Spleen (tissue), 11 donors: Measurements from ENCODE around the gene EGLN3. TPM values are rescaled to one million over a fixed set of nuclear protein-coding genes. Genes with fewer than 3 reads are reported as not detected.

Experiments used
- DNase-seq: peaks from one replicate; pipeline ENCODE4 v3.0.0-alpha.2; 2020
- H3K27ac ChIP-seq, 8 donors: fragments of 200-600 bp; sonication (generic) in 7 of 8; 1 replicate in 4 of 8; 2 replicates in 4 of 8; pipeline versions ENCODE4 v1.5.0 to v1.8.0; 2016 to 2021; ENCODE audit warnings: inconsistent platforms in 4 of 8, mild to moderate bottlenecking in 4 of 8, moderate library complexity in 1 of 8
- H3K27me3 ChIP-seq, 7 donors: fragments of 200-600 bp; sonication (generic) in 6 of 7; replicated peaks in 1 of 7; 1 replicate in 4 of 7; 2 replicates in 3 of 7; pipeline versions ENCODE4 v1.5.0 to v1.8.0; 2016 to 2021; ENCODE audit warnings: inconsistent platforms in 3 of 7, mild to moderate bottlenecking in 1 of 7
- H3K36me3 ChIP-seq, 6 donors: fragments of 200-600 bp; sonication (generic) in 5 of 6; 1 replicate in 4 of 6; 2 replicates in 2 of 6; pipeline versions ENCODE4 v1.5.0 to v1.8.0; 2016 to 2021; ENCODE audit warnings: inconsistent platforms in 2 of 6
- H3K4me1 ChIP-seq, 6 donors: fragments of 200-600 bp; sonication (generic) in 5 of 6; 1 replicate in 3 of 6; 2 replicates in 3 of 6; pipeline versions ENCODE4 v1.5.0 to v1.8.0; 2016 to 2021; ENCODE audit warnings: inconsistent platforms in 3 of 6
- H3K4me3 ChIP-seq, 8 donors: fragments of 200-600 bp; sonication (generic) in 7 of 8; 1 replicate in 4 of 8; 2 replicates in 4 of 8; pipeline versions ENCODE4 v1.5.0 to v1.8.0; 2016 to 2021; ENCODE audit warnings: inconsistent platforms in 4 of 8, mild to moderate bottlenecking in 4 of 8, moderate library complexity in 2 of 8
- H3K9me3 ChIP-seq, 8 donors: fragments of 200-600 bp; sonication (generic) in 7 of 8; 1 replicate in 4 of 8; 2 replicates in 4 of 8; pipeline versions ENCODE4 v1.5.0 to v1.8.0; 2016 to 2021; ENCODE audit warnings: inconsistent platforms in 4 of 8
- CTCF ChIP-seq, 11 experiments: fragments of 200-600 bp in 7 of 11; fragments of 450-650 bp in 4 of 11; sonication (generic) in 4 of 11; IDR thresholded peaks in 8 of 11; conservative IDR thresholded peaks in 3 of 11; 1 replicate in 7 of 11; 2 replicates in 4 of 11; pipeline versions ENCODE4 v1.4.0 to v1.8.0; 2016 to 2021; ENCODE audit warnings: antibody characterized with exemption in 11 of 11, inconsistent platforms in 4 of 11, mild to moderate bottlenecking in 1 of 11
- POLR2A ChIP-seq, 3 donors: fragments of 450-650 bp; IDR thresholded peaks; one replicate each; pipeline ENCODE4 v1.5.1; 2017; ENCODE audit warnings: antibody characterized with exemption in 3 of 3, mild to moderate bottlenecking in 1 of 3
- POLR2AphosphoS5 ChIP-seq, 3 donors: sonication (generic); formaldehyde crosslinking; IDR thresholded peaks; one replicate each; pipeline ENCODE4 v1.5.1; 2017; ENCODE audit warnings: antibody characterized with exemption in 3 of 3
- WGBS, 5 donors: extraction: QIAGEN DNeasy Blood & Tissue Kit in 3 of 5; methylation state at CpG; one replicate each; pipeline versions ENCODE4 v1.1.5 to v1.1.7; 2013 to 2018; 5-methylcytosine and 5-hydroxymethylcytosine counted together
- intact Hi-C: fragments of 100-400 bp; cut with DNase I; formaldehyde crosslinking; loops from one replicate; pipeline ENCODE4 v1.15.0; 2023; ENCODE audit warnings: low total_unique reads
- polyA plus RNA-seq, 3 donors: library from polyadenylated mRNA; stranded (reverse); fragments of 200-250 nt; gene quantifications; one replicate each; pipeline ENCODE4 v1.2.1, GENCODE V29; 2013
- total RNA-seq, 7 donors: library from RNA; depleted of rRNA in 3 of 7; stranded (reverse); fragments of >200 nt in 3 of 7; fragmentation: NEBNext Ultra II Directional in 4 of 7; extraction: Animal tissue kit (Norgen Biotek cat#: 25700) in 4 of 7; gene quantifications; one replicate each; pipeline versions ENCODE4 v1.1.0 to v1.2.1, GENCODE V29; 2016 to 2021
- donor health status: healthy with polysubstance abuse.
- donor health status: DM: no; HTN: no; CAD: no; lungs with moderate emphysema.
- donor health status: DM: no; HTN: no; CAD: no.
- donor health status: Bipolar disorder and iron deficiency.
- donor health status: healthy.
- donor health status: DM: no; HTN: no; CAD: no.
- donor health status: DM: yes; HTN: yes; CAD: no.

EGLN3 gene
- total and polyA plus RNA-seq, 10 donors, result 4.0 to 21.5 (median 7.8) TPM

GRCh38 chr14:33903369-33903768 is 47.5 kb downstream of the EGLN3 start:
- Histone ChIP-seq H3K4me1 (no peaks in the 10 kb centered on the region), H3K9me3 (no peaks in the 10 kb centered on the region), H3K27ac (no peak overlapping the region), H3K4me3 (no peak overlapping the region), H3K27me3 (no peaks in the 10 kb centered on the region), H3K36me3 (no peaks in the 10 kb centered on the region)
- TF ChIP-seq POLR2AphosphoS5 (IDR thresholded peaks at IDR 0.05) (no peak), CTCF (IDR thresholded peaks at IDR 0.05 in 8 of 11, conservative IDR thresholded peaks at IDR 0.05 in 3 of 11) (no peak), POLR2A (IDR thresholded peaks at IDR 0.05) (no peak)
- 89 to 91% (median 90%) methylated on average over 2 of the region's 2 CpGs for WGBS, 5 donors
- no peak for DNase-seq
- intact Hi-C loops, result no loop called here

GRCh38 chr14:33902363-33902762 is 48.5 kb downstream of the EGLN3 start:
- intact Hi-C loops, result no loop called here
- 88 to 99% (median 91%) methylated on average over 6 of the region's 6 CpGs for WGBS, 5 donors
- Histone ChIP-seq H3K27me3 (no peaks in the 10 kb centered on the region), H3K4me3 (no peak overlapping the region), H3K9me3 (no peaks in the 10 kb centered on the region), H3K27ac (no peak overlapping the region), H3K4me1 (no peaks in the 10 kb centered on the region), H3K36me3 (no peaks in the 10 kb centered on the region)
- DNase-seq, result no peak
- no peak for TF ChIP-seq POLR2A (IDR thresholded peaks at IDR 0.05)
- TF ChIP-seq CTCF (IDR thresholded peaks at IDR 0.05 in 8 of 11, conservative IDR thresholded peaks at IDR 0.05 in 3 of 11), result no peak
- TF ChIP-seq POLR2AphosphoS5 (IDR thresholded peaks at IDR 0.05), result no peak

- H3K27me3 ChIP-seq, result no peaks in the 10 kb centered on the region
- intact Hi-C loops, result no loop called here
- no peaks in the 10 kb centered on the region for H3K4me1 ChIP-seq
These were observed 49.3 kb downstream of the EGLN3 start for GRCh38 chr14:33901426-33902155.

GRCh38 chr14:33900706-33901105 is 50.2 kb downstream of the EGLN3 start:
- Histone ChIP-seq H3K4me1 (no peaks in the 10 kb centered on the region), H3K27me3 (no peaks in the 10 kb centered on the region), H3K9me3 (no peaks in the 10 kb centered on the region), H3K36me3 (no peaks in the 10 kb centered on the region), H3K4me3 (no peak overlapping the region), H3K27ac (no peak overlapping the region)
- no peak for TF ChIP-seq POLR2A (IDR thresholded peaks at IDR 0.05)
- no peak for TF ChIP-seq POLR2AphosphoS5 (IDR thresholded peaks at IDR 0.05)
- no peak for TF ChIP-seq CTCF (IDR thresholded peaks at IDR 0.05 in 8 of 11, conservative IDR thresholded peaks at IDR 0.05 in 3 of 11)
- intact Hi-C loops, result no loop called here
- DNase-seq, result no peak
- WGBS, 5 donors, result 67 to 88% (median 84%) methylated on average over 3 to 4 of the region's 4 CpGs

More at GRCh38 chr14:33901426-33902155, 49.3 kb downstream of the EGLN3 start:
- H3K4me3 ChIP-seq, result no peak overlapping the region
- H3K27ac ChIP-seq, result no peak overlapping the region
- no peak for DNase-seq
- TF ChIP-seq POLR2A (IDR thresholded peaks at IDR 0.05), result no peak
- H3K9me3 ChIP-seq, result no peaks in the 10 kb centered on the region
- no peaks in the 10 kb centered on the region for H3K36me3 ChIP-seq
